GM18858 (cell line): Measurements from ENCODE around the gene ACOT7.

Experiments used
- ATAC-seq: cut with Tn5 transposase; IDR thresholded peaks from one replicate; pipeline ENCODE4 v1.9.1; 2021; ENCODE audit not compliant: unreplicated experiment

ACOT7 gene

GRCh38 chr1:6424619-6425593, 31.3 kb upstream of the ACOT7 start, which contains the start of gene ESPN:
TSS of gene ESPN (plus strand) at chr1:6424776. CDS start at chr1:6424956, 180 bp downstream.
- no peak for ATAC-seq

GRCh38 chr1:6424000-6424565, 30.5 kb upstream of the ACOT7 start:
- no peak for ATAC-seq

GRCh38 chr1:6423321-6423999, 29.9 kb upstream of the ACOT7 start:
- peak; percentile 44 for ATAC-seq

DNA sequence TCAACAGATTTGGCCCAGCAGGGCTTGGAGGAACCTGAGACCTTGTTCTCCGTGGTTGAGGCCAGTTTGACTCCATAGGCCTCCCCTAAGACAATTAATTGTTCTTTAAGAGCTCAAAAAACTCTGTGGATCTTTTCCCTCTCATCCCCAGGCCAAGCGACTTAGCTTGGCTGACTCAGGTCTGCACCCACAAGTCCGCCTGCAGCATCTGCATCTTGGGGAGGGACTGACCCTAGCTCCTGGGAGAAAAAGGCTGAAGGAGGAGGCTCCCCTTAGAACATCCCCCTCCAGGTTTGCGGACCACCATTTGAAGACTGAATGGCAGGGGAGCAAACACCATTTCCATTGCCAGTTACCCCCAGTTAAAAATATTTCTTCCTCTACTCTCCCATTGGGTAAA, 27.7 kb upstream of the ACOT7 start:
- ATAC-seq = no peak

DNA sequence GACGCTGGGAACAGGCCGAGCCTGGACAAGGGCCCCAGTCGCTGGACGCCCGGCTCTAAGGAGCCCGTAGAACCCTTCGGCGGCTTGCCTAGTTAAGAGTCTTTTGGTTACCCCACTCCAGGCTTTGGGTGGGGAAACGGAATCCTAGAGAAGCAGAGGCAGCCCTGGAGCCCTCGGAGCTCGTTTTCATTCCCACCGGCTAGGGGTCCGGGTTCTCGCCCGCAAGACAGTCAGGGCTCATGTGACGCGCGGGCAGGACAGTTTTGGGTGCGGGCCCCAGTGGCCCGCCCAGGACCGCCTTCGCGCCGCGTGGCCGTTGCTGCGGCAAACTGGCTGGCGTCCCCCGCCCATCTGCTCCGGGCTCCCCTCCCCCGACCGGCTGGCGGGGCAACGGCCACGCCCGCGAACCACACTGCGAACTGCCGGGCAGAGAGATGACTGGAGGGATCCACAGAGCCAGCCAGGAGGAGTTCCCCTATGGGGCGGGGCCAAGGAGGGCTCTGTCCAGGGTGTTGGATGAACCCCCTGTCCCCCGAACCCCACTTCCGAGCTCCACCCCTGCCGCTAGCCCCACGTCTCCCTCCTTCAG, 27.0 kb upstream of the ACOT7 start:
- ATAC-seq = no peak

GRCh38 chr1:6419804-6420453, 26.4 kb upstream of the ACOT7 start, which contains the start of gene HES2:
TSS of gene HES2 (minus strand) at chr1:6419919. CDS start at chr1:6419820, 99 bp downstream.
- no peak for ATAC-seq

DNA sequence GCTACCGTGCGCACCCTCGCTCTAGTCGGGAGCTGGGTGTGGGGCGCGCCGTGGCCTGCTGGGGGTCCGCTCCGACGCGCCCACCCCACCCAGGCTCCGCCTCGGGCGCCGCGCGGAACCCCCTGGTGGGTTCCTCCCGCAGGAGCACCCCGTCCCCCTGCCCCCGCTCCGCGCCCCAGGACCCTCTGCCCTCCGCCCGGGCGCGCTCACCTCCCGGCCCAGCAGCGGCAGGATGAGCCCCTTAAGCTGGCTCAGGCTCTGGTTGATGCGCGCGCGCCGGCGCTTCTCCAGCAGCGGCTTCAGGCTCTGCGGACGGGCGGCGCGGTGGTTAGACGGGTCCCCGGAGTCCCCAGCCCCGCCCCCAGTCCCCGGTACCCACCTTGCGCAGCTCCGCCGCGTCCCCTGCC, 25.8 kb upstream of the ACOT7 start:
- ATAC-seq = no peak

- ATAC-seq = no peak
Measured at GRCh38 chr1:6418668-6419396, 25.3 kb upstream of the ACOT7 start.

- ATAC-seq = no peak
Measured at GRCh38 chr1:6417961-6418667, 24.5 kb upstream of the ACOT7 start.

DNA sequence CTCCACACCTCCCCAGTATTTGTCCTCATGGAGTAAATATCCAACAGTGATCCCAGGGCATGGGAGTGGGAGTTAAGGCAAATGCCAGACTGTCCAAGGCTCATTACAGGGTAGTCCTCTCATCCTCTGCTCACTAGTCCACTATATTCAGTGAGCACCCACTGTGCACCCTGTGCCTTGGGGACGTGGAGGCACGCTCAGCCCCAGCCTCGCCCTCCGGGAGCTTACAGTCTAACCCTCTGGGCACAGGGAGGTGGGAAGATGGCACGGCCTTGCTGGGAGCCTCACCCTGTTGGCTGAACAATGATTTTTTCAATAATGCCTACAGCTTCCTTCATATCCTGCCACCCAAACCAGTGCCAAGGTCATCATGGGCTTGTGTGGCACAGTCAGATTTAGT, 23.3 kb upstream of the ACOT7 start:
- ATAC-seq = no peak

- no peak for ATAC-seq
Measured at GRCh38 chr1:6416295-6416656, 22.7 kb upstream of the ACOT7 start.

DNA sequence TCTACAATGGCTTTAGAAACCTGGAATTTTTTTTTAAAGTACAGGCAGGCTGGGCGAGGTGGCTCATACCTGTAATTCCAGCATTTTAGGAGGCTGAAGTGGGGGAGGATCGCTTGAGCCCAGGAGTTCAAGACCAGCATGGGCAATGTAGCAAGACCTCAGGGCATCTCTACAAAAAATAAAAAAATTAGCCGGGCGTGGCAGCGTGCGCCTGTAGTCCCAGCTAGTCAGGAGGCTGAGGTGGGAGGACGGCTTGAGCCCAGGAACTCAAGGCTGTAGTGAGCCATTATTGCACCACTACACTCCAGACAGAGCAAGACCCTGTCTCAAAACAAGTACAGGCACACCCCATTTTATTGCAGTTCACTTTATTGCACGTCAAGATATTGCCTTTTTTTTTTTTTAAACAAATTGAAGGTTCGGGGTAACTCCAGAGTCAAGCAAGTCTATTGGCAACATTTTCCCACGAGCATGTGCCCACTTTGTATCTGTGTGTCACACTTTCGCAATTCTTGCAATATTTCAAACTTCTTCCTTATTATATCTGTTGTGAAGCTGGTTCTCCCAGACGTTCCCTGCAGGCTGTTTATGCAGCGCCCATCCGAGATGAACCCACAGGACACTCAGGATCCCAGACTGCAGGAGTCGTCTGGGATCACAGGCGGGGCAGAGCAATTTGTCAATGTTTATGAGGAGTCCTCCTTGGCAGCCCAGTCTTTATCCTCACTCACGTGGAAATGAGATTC, 21.5 kb upstream of the ACOT7 start:
- no peak for ATAC-seq

DNA sequence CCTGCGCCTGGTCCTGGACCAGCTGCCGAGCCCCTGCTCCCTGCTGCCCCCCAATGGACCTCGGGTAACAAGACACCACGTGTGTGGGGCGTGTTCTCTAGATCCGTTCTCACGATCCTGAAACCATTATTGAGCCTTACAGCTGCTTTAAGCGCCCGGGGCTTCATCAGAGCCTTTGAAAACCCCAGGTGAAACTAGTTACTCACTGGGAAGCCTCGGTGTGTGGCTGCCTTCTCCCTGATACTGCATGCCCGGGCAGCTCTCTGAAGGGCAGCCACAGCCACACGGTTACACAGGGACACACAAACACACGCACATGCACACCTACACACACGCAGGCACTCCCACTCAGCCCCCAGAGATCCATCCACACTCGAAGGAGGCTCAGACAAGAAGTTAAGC, 20.9 kb upstream of the ACOT7 start:
- ATAC-seq = no peak

DNA sequence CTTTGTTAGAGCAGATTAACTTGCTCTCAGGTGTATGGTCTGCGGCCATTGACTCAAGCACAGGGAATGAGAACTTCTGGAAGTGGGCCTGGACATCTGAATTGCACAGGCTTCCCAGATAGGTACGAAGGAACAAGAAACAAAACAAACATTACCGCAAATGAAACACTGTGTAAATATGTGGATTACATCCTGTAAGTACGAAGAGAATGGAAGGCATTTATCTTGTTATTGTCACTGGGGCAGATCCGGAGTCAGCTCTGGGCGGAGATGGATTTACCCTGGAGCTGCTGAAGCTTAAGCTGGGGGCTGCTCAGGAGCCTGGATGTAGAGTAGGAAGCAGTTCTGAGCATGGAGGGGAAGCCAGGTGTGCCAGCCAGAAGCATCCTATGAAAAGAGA, 19.3 kb upstream of the ACOT7 start:
- ATAC-seq = no peak

- ATAC-seq = no peak
Measured at GRCh38 chr1:6410248-6410893, 16.8 kb upstream of the ACOT7 start.

GRCh38 chr1:6409733-6410132, 16.2 kb upstream of the ACOT7 start:
- ATAC-seq = no peak

DNA sequence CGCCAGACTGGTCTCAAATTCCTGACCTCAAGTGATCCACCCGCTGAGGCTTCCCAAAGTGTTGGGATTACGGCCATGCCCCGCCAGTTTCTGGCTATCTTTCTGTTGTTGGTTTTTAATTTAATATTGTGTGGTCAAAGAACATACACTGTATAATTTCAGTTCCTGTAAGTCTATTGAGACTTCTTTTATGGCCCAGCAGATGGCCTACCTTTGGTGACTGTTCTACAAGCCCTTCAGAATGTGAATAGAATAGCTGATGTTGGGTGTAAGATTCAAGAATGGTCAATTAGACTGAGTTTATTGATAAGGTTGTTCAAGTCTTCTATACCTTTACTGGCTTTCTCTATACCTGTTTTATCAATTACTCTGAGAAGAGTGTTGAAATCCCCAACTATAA, 15.5 kb upstream of the ACOT7 start:
- ATAC-seq = no peak

GRCh38 chr1:6408023-6408422, 14.5 kb upstream of the ACOT7 start:
- no peak for ATAC-seq
